Lung (tissue), 12 donors: ENCODE results near the gene SPATA31E1. TPM values are rescaled to one million over a fixed set of nuclear protein-coding genes. Genes with fewer than 3 reads are reported as not detected.
"Not testable (repeated sequence)": the region's sequence is repeated elsewhere in the genome, so short reads cannot be mapped to it uniquely, and the experiment has no call there.

ENCODE experiments used
- ATAC-seq: fragments of 200-7000 bp; cut with Tn5 transposase; one replicate; pipeline ENCODE4 v1.9.1; 2020; ENCODE audit warnings: moderate number of reproducible peaks; ENCODE audit not compliant: insufficient read depth, low FRiP score
- DNase-seq, 3 donors: peaks; one replicate each; pipeline ENCODE4 v3.0.0-alpha.2; 2013 to 2017
- H3K27ac ChIP-seq, 2 donors: one replicate each; pipeline ENCODE4 v1.5.1; 2013; ENCODE audit warnings: mild to moderate bottlenecking in 2 of 2, moderate library complexity in 2 of 2, control low read depth in 1 of 2, inconsistent platforms in 1 of 2, low read depth in 1 of 2, low read length in 1 of 2
- H3K27me3 ChIP-seq, 3 donors: one replicate each; pipeline ENCODE4 v1.5.1; 2013; ENCODE audit warnings: low read length in 2 of 3; ENCODE audit not compliant: control insufficient read depth in 3 of 3, insufficient read depth in 3 of 3
- H3K36me3 ChIP-seq, 4 donors: one replicate each; pipeline ENCODE4 v1.5.1; 2013; ENCODE audit warnings: low read length in 4 of 4, mild to moderate bottlenecking in 1 of 4, moderate library complexity in 1 of 4; ENCODE audit not compliant: control insufficient read depth in 4 of 4, insufficient read depth in 4 of 4
- H3K4me1 ChIP-seq, 5 donors: one replicate each; pipeline ENCODE4 v1.5.1; 2013; ENCODE audit warnings: low read length in 5 of 5, mild to moderate bottlenecking in 2 of 5, moderate library complexity in 1 of 5; ENCODE audit not compliant: control insufficient read depth in 5 of 5, insufficient read depth in 5 of 5
- H3K4me3 ChIP-seq: one replicate; pipeline ENCODE4 v1.5.1; 2013; ENCODE audit warnings: mild to moderate bottlenecking, control low read depth, moderate library complexity
- H3K9ac ChIP-seq, 2 donors: one replicate each; pipeline ENCODE4 v1.5.1; 2013; ENCODE audit warnings: low read length in 2 of 2, control low read depth in 1 of 2; ENCODE audit not compliant: insufficient read depth in 1 of 2
- H3K9me3 ChIP-seq, 4 donors: one replicate each; pipeline ENCODE4 v1.5.1; 2013; ENCODE audit warnings: low read length in 3 of 4, mild to moderate bottlenecking in 1 of 4, moderate library complexity in 1 of 4; ENCODE audit not compliant: control insufficient read depth in 4 of 4, insufficient read depth in 3 of 4
- WGBS, 2 donors: extraction: QIAGEN DNeasy Blood & Tissue Kit; methylation state at CpG; one replicate each; pipeline ENCODE4 v1.1.7; 2013; 5-methylcytosine and 5-hydroxymethylcytosine counted together
- polyA plus RNA-seq, 2 donors: library from polyadenylated mRNA; stranded (reverse); fragments of 200-250 nt; gene quantifications; one replicate each; pipeline ENCODE4 v1.2.1, GENCODE V29; 2013
- total RNA-seq, 2 donors: library from RNA; depleted of rRNA in 1 of 2; stranded (reverse); fragments of >200 nt in 1 of 2; gene quantifications; one replicate each; pipeline ENCODE4 v1.2.1, GENCODE V29; 2014 to 2021
- TF ChIP-seq, protein P1 (sequence below): IDR thresholded peaks from 2 replicates; pipeline ENCODE4 v1.5.1; 2012; ENCODE audit warnings: mild to moderate bottlenecking; ENCODE audit errors: control extremely low read depth, extremely low read depth
- donor health status: control.
- donor health status: control.
- donor health status: Bipolar disorder and iron deficiency.
- donor health status: healthy.
- donor health status: DM: yes; HTN: yes; CAD: no.

SPATA31E1 gene
- total and polyA plus RNA-seq, 4 donors, result not detected

DNA sequence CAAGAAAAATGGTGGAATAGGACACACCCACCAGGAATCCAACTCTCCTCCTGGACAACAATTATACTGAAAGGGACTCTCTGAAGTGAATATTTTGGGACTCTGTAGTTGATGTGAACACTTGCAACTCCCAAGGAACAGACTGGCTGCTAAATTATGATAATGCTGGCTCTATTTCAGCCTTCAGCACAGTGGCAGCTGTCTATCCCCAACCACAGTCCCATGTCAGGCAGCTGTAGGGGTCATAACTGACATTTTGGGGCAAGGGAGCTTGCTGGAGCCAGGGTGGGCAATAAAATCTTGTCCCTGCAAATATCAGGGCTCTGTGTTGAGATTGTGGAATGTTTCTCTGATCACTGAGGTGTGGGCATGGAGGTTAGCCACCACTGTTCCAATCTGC lies 14.2 kb downstream of the SPATA31E1 start:
- H3K9ac ChIP-seq, result no peak overlapping the region
- H3K9me3 ChIP-seq, result peaks cover 0 to 8% (median 0%) of the 10 kb centered on the region in 4 donors
- DNase-seq, result no peak
- no peak for ATAC-seq
- H3K36me3 ChIP-seq, result no peaks in the 10 kb centered on the region
- H3K27me3 ChIP-seq, result no peaks in the 10 kb centered on the region
- no peaks in the 10 kb centered on the region for H3K4me1 ChIP-seq
- no peak overlapping the region for H3K4me3 ChIP-seq
- no peak overlapping the region for H3K27ac ChIP-seq
- TF ChIP-seq, protein P1, sequence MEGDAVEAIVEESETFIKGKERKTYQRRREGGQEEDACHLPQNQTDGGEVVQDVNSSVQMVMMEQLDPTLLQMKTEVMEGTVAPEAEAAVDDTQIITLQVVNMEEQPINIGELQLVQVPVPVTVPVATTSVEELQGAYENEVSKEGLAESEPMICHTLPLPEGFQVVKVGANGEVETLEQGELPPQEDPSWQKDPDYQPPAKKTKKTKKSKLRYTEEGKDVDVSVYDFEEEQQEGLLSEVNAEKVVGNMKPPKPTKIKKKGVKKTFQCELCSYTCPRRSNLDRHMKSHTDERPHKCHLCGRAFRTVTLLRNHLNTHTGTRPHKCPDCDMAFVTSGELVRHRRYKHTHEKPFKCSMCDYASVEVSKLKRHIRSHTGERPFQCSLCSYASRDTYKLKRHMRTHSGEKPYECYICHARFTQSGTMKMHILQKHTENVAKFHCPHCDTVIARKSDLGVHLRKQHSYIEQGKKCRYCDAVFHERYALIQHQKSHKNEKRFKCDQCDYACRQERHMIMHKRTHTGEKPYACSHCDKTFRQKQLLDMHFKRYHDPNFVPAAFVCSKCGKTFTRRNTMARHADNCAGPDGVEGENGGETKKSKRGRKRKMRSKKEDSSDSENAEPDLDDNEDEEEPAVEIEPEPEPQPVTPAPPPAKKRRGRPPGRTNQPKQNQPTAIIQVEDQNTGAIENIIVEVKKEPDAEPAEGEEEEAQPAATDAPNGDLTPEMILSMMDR, result no peak

GRCh38 chr9:87898151-87898550 lies 15.5 kb downstream of the SPATA31E1 start:
- no peak for DNase-seq
- Histone ChIP-seq H3K9me3 (peaks cover 0 to 15% (median 0%) of the 10 kb centered on the region in 4 donors), H3K4me3 (no peak overlapping the region), H3K27ac (no peak overlapping the region), H3K36me3 (no peaks in the 10 kb centered on the region), H3K27me3 (no peaks in the 10 kb centered on the region), H3K4me1 (no peaks in the 10 kb centered on the region), H3K9ac (no peak overlapping the region)
- no peak for ATAC-seq
- TF ChIP-seq, protein P1, result no peak

- H3K9me3 ChIP-seq, H3K27me3 ChIP-seq, H3K36me3 ChIP-seq, H3K27ac ChIP-seq, ATAC-seq, H3K4me3 ChIP-seq, DNase-seq, H3K4me1 ChIP-seq, H3K9ac ChIP-seq: not testable (repeated sequence)
- 87 to 97% methylated on average over 11 of the region's 11 CpGs for WGBS, 2 donors
Measured at GRCh38 chr9:87902371-87902770, 19.7 kb downstream of the SPATA31E1 start.

GRCh38 chr9:87909310-87910041 lies 26.8 kb downstream of the SPATA31E1 start:
- Histone ChIP-seq H3K27ac (no peak overlapping the region), H3K4me3 (no peak overlapping the region), H3K9me3 (peaks cover 0 to 2% (median 0%) of the 10 kb centered on the region in 4 donors), H3K36me3 (no peaks in the 10 kb centered on the region), H3K27me3 (no peaks in the 10 kb centered on the region), H3K4me1 (no peaks in the 10 kb centered on the region), H3K9ac (no peak overlapping the region)
- ATAC-seq, result no peak
- 86 to 91% methylated on average over 18 to 20 of the region's 20 CpGs for WGBS, 2 donors
- TF ChIP-seq, protein P1, result no peak
- DNase-seq, result peak in 1 of 3 donors; percentile 7
